22Rv1 (cell line): Measurements from ENCODE around the gene MEGF10.

Experiments
- CTCF ChIP-seq: fragments of 450-650 bp; IDR thresholded peaks from 2 replicates; pipeline ENCODE4 v1.5.1; 2017; ENCODE audit warnings: mild to moderate bottlenecking
- ZFX ChIP-seq: fragments of 450-650 bp; IDR thresholded peaks from 2 replicates; pipeline ENCODE4 v1.6.1; 2017; ENCODE audit warnings: antibody characterized with exemption, borderline replicate concordance

- no peak for TF ChIP-seq CTCF
- TF ChIP-seq ZFX, result no peak
Observed at GRCh38 chr5:127331890-127332649, 41.5 kb downstream of the MEGF10 start.
